ENCODE data around the gene LRWD1. TPM values are rescaled to one million over a fixed set of nuclear protein-coding genes. Genes with fewer than 3 reads are reported as not detected.

The LRWD1 gene
- total RNA-seq, 2 donors from 2014 or later: 30.9 to 43.5 TPM

DNA sequence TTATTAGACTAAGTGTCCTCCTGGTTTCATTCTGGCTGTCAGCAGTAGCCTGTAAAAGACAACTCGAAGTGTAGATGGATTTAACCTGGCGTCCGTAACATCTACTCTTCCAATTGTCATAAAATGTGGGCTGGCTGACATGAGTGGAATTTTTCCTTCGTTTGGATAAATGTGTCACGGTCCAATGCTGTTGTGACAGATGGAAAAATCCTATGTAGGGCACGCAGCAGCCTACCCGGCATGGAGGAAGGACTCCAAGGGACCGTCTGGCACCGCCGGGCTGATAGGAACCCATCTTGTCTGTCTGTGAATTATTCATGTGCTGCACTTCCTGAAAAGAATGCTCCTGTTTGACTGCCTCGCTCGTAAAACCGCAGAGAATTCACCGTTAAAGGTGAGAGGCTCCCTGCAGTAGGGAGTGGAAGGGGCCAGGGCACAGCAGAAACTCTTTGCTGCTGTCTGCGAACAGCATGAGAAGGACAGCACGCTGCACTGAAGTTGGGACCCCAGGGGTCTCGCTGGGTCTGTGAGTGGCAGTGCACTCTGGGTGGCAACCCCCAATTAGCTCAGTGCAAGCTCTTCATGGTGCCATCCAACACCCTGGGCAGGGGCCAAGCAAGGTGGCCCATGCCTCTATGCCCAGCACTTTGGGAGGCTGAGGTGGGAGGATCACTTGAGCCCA lies 33.0 kb upstream of the LRWD1 start:
- peak overlapping the region; percentile 66 for H3K4me3 Mint-ChIP-seq
- no peaks in the 10 kb centered on the region for H3K27me3 Mint-ChIP-seq (ENCODE audit: insufficient read depth)
- H3K36me3 Mint-ChIP-seq (ENCODE audit: low read depth): peaks cover 15% of the 10 kb centered on the region
- no peaks in the 10 kb centered on the region for H3K9me3 Mint-ChIP-seq
- WGBS, 2 experiments (ENCODE audit: insufficient coverage in 1 of 2, insufficient read length in 1 of 2): 59 to 62% methylated on average over 16 to 17 of the region's 17 CpGs
- no peak overlapping the region for H3K4me3 ChIP-seq (ENCODE audit: low read length)
- no peak overlapping the region for H3K9ac ChIP-seq (ENCODE audit: extremely low read depth, low read length, poor library complexity, severe bottlenecking)
- TF ChIP-seq, protein P1, sequence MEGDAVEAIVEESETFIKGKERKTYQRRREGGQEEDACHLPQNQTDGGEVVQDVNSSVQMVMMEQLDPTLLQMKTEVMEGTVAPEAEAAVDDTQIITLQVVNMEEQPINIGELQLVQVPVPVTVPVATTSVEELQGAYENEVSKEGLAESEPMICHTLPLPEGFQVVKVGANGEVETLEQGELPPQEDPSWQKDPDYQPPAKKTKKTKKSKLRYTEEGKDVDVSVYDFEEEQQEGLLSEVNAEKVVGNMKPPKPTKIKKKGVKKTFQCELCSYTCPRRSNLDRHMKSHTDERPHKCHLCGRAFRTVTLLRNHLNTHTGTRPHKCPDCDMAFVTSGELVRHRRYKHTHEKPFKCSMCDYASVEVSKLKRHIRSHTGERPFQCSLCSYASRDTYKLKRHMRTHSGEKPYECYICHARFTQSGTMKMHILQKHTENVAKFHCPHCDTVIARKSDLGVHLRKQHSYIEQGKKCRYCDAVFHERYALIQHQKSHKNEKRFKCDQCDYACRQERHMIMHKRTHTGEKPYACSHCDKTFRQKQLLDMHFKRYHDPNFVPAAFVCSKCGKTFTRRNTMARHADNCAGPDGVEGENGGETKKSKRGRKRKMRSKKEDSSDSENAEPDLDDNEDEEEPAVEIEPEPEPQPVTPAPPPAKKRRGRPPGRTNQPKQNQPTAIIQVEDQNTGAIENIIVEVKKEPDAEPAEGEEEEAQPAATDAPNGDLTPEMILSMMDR (conservative IDR thresholded peaks at IDR 0.05): no peak
- DNase-seq: peak; percentile 69
- no peak overlapping the region for H3K27ac ChIP-seq (ENCODE audit: low read depth, low read length)
- no peaks in the 10 kb centered on the region for H3K9me3 ChIP-seq (ENCODE audit: control insufficient read depth, low read length)
- no peak overlapping the region for H3K27ac Mint-ChIP-seq
- no peaks in the 10 kb centered on the region for H3K27me3 ChIP-seq (ENCODE audit: control insufficient read depth, insufficient read depth, low read length, poor library complexity, severe bottlenecking)
- H3K36me3 ChIP-seq (ENCODE audit: control insufficient read depth, insufficient read depth, low read length): no peaks in the 10 kb centered on the region
- peaks cover 14% of the 10 kb centered on the region for H3K4me1 Mint-ChIP-seq
- H3K4me1 ChIP-seq (ENCODE audit: control insufficient read depth, insufficient read depth, low read length): no peaks in the 10 kb centered on the region

DNA sequence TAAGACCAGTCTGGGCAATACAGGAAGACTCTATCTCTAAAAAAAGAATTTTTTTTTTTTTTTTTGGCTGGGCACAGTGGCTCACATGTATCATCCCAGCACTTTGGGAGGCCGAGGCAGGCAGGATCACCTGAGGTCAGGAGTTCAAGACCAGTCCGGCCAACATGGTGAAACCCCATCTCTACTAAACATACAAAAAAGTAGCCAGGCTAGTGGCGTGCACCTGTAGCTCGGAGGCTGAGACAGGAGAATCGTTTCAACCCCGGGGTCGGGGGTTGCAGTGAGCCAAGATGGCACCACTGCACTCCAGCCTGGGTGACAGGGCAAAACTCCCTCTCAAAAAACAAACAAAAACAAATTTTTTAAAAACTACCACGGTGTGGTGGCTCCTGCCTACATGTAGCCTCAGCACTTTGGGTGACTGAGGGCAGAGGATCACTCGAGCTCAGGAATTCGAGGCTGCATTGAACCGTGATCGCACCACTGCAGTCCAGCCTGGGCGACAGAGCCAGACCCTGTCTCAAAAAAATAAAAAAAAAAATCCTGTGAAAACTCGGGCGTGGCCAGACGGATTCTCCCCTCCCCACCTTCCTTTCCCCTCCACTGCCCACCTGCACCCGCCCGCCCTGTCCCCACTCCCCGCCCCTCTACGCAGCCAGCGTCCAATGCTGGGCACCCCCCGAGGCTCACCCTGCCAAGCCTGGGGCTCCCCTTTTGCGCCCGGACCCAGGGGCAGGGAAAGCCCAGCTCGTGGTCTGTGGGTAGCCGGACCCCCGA lies 32.2 kb upstream of the LRWD1 start:
- DNase-seq: peak; percentile 66
- WGBS, 2 experiments (ENCODE audit: insufficient coverage in 1 of 2, insufficient read length in 1 of 2): 37% methylated on average over 10 to 27 of the region's 27 CpGs
- Histone ChIP-seq H3K9ac (ENCODE audit: extremely low read depth, low read length, poor library complexity, severe bottlenecking) (peak overlapping the region; percentile 63), H3K36me3 (ENCODE audit: control insufficient read depth, insufficient read depth, low read length) (no peaks in the 10 kb centered on the region), H3K27ac (ENCODE audit: low read depth, low read length) (peak overlapping the region; percentile 64), H3K9me3 (ENCODE audit: control insufficient read depth, low read length) (no peaks in the 10 kb centered on the region), H3K4me1 (ENCODE audit: control insufficient read depth, insufficient read depth, low read length) (no peaks in the 10 kb centered on the region), H3K27me3 (ENCODE audit: control insufficient read depth, insufficient read depth, low read length, poor library complexity, severe bottlenecking) (no peaks in the 10 kb centered on the region), H3K4me3 (ENCODE audit: low read length) (peak overlapping the region; percentile 84)
- Mint-ChIP-seq H3K4me3 (peak overlapping the region; percentile 66), H3K27me3 (ENCODE audit: insufficient read depth) (no peaks in the 10 kb centered on the region), H3K36me3 (ENCODE audit: low read depth) (peaks cover 12% of the 10 kb centered on the region), H3K27ac (peak overlapping the region; percentile 72), H3K4me1 (peaks cover 14% of the 10 kb centered on the region), H3K9me3 (no peaks in the 10 kb centered on the region)
- TF ChIP-seq, protein P1 (conservative IDR thresholded peaks at IDR 0.05): no peak

- Histone ChIP-seq H3K27me3 (ENCODE audit: control insufficient read depth, insufficient read depth, low read length, poor library complexity, severe bottlenecking) (no peaks in the 10 kb centered on the region), H3K4me3 (ENCODE audit: low read length) (peak within 1 kb of the TSS; percentile 84), H3K4me1 (ENCODE audit: control insufficient read depth, insufficient read depth, low read length) (no peaks in the 10 kb centered on the region), H3K9me3 (ENCODE audit: control insufficient read depth, low read length) (no peaks in the 10 kb centered on the region), H3K36me3 (ENCODE audit: control insufficient read depth, insufficient read depth, low read length) (no peaks in the 10 kb centered on the region), H3K9ac (ENCODE audit: extremely low read depth, low read length, poor library complexity, severe bottlenecking) (peak within 1 kb of the TSS; percentile 63), H3K27ac (ENCODE audit: low read depth, low read length) (peak within 1 kb of the TSS; percentile 64)
- 1 to 2% methylated on average over 22 to 90 of the region's 90 CpGs for WGBS, 2 experiments (ENCODE audit: insufficient coverage in 1 of 2, insufficient read length in 1 of 2)
- peak; percentile 88 for DNase-seq
- Mint-ChIP-seq H3K9me3 (no peaks in the 10 kb centered on the region), H3K27ac (peak within 1 kb of the TSS; percentile 72), H3K27me3 (ENCODE audit: insufficient read depth) (no peaks in the 10 kb centered on the region), H3K4me1 (peaks cover 14% of the 10 kb centered on the region), H3K36me3 (ENCODE audit: low read depth) (peaks cover 10% of the 10 kb centered on the region), H3K4me3 (peak within 1 kb of the TSS; percentile 66)
- TF ChIP-seq, protein P1 (conservative IDR thresholded peaks at IDR 0.05): no peak
Observed at GRCh38 chr7:102433219-102434038, 31.4 kb upstream of the LRWD1 start, which contains the start of gene ORAI2. ORAI2 (plus strand) TSS chr7:102433575; CDS start chr7:102438957, 5,382 bp downstream.

Measured in endodermal cell (in vitro differentiated cells).